Effector CD4-positive, alpha-beta T cell (primary cell): ENCODE data around the gene KRT28.
"Not testable (repeated sequence)": the region's sequence is repeated elsewhere in the genome, so short reads cannot be mapped to it uniquely, and the experiment has no call there.

Experiments used
- DNase-seq: peaks from one replicate; pipeline ENCODE4 v3.0.0-alpha.2; 2020

The KRT28 gene

DNA sequence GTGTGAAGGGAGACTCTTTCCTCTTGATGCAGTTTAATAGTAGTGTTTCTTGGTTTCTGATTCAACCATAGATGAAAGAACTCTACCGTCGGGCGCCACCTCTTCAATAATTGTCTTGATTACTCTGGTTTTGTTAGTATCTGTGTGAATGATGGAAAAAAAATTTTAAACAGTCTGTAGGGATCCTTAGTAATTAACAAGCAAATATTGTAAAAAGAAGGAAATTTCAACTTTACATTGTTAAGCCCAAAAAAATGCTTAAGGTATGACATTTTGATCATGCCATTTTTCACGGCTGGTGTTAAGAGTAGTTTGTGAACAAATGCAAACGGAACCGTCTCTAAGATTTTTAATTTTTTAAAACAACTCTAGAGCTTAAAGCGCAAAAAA is 18.6 kb upstream of the KRT28 start:
- DNase-seq, result no peak

DNA sequence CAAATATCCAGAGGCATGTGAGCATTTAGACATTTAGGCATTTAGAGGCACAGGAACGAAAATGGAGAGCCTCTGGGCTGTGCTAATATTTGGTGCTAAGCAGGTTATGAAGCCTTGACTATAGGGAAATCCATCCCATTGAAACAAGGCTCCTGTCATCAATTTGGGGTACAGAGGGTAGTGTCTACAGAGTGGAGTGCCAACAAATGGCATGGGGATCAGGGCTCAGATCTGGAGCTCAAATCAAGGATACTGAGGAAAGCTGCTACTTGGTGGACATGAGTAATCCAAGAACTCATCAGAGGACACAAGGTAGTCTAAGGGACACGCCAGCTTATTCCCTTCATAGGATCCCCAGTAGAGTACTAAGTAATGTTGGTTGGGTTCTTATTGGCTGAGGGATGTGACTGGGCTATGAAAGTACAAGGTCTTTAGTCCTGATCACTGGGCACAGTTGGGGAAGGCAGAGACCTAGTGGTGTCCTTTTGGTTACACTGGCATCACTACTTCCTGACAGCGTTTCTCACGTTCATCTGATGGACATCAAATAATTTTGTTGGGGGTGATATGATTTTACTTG is 17.4 kb upstream of the KRT28 start:
- no peak for DNase-seq

- no peak for DNase-seq
Measured at GRCh38 chr17:40816569-40816968, 16.8 kb upstream of the KRT28 start.

DNA sequence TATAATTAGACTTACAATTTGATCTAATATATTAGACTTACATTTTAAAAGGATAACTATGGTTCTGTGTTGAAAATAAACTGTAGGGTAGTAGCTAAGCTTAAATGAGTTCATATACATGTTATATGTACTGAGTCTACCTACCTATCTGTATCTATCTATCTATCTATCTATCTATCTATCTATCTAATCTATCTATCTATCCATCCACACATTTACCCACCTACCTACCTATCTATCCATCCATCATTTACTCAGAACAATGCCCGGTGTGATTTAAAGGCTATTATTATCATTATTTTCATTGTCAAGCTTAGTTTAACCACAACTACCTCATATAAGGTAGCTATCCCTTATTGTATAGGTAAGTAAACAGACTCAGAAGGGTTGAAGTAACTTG is 15.6 kb upstream of the KRT28 start:
- DNase-seq, result no peak

- not testable (repeated sequence) for DNase-seq
Measured at GRCh38 chr17:40814657-40815056, 14.9 kb upstream of the KRT28 start.

- no peak for DNase-seq
Measured at GRCh38 chr17:40813804-40814203, 14.0 kb upstream of the KRT28 start.

DNA sequence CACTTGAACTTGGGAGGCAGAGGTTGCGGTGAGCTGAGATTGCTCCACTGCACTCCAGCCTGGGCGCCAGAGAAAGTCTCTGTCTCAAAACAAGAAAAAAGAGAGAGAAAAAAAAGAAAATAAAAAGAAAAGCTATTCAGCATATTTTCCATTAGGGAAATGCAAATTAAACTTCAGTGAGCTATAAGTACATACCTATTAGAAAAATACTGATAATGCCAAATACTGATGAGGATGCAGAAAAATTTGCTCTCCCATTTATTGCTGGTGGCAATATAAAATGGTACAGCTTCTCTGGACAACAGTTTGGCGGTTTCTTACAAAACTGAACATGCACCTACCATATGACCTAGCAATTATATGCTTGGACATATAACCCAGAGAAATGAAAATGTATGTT is 12.9 kb upstream of the KRT28 start:
- DNase-seq, result no peak

- no peak for DNase-seq
Measured at GRCh38 chr17:40810494-40810893, 10.7 kb upstream of the KRT28 start.

GRCh38 chr17:40809721-40810421 is 10.1 kb upstream of the KRT28 start:
- DNase-seq, result no peak

- DNase-seq, result no peak
Measured at GRCh38 chr17:40806131-40806530, 6.4 kb upstream of the KRT28 start.

- DNase-seq, result peak; percentile 63
Measured at GRCh38 chr17:40803617-40804082, 3.9 kb upstream of the KRT28 start.

- no peak for DNase-seq
Measured at GRCh38 chr17:40801157-40801556, 1.4 kb upstream of the KRT28 start.

DNA sequence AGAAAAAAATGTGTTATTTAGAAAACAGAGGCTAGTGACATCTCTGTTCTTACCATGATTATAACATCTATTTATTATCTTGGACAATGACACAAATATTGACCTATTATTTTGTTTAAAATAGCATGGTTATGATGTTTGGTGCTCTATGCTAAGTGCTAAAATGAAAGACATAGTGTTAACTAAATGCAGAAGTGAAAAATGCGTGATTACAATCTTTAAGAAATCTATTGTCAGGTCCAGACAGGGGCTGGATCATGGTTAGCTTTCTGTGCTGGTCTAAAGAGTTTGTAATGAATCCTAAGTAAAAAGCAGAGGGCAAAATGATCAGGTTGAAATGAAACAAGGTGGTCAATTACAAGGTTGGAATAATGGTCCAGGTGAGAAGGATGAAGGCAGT is 622 bp upstream of the KRT28 start:
- DNase-seq, result no peak

DNA sequence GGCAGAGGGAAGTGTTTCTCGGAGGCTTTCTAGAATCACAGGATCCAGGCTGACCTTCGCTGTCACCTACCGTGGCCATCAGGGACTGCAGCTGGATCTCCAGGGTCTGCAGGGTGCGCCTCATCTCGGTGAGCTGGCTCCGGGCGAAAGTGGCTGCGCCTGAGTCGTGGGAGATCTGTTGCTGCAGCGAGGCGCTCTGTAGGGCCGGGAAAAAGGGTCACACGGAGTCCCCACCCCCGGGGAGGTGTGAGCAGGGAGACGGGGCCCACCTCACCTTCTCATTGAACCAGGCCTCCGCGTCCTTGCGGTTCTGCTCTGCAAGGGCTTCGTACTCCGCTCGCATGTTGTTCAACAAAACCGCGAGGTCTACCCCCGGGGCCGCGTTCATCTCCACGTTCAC is 2.9 kb downstream of the KRT28 start:
- no peak for DNase-seq

GRCh38 chr17:40795019-40795667 is 4.6 kb downstream of the KRT28 start:
- no peak for DNase-seq

DNA sequence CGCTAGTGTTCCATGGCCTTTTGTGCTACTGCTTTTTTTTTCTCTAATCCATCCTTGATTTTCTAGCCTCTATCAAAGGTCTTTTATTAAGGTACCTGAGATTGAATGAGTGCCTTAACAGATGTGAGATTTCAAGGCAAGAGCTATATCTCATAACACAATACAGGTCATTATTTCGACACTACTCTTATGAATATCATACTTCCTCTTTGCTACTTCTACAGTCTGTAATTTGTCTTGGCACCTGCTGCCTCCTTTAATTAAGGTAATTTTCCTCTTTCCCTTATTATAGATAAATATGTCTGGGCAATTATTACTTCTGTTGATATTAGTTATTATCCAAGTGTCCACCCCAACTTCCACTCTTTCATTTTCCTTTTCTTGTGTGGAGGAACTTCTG is 5.3 kb downstream of the KRT28 start:
- no peak for DNase-seq

DNA sequence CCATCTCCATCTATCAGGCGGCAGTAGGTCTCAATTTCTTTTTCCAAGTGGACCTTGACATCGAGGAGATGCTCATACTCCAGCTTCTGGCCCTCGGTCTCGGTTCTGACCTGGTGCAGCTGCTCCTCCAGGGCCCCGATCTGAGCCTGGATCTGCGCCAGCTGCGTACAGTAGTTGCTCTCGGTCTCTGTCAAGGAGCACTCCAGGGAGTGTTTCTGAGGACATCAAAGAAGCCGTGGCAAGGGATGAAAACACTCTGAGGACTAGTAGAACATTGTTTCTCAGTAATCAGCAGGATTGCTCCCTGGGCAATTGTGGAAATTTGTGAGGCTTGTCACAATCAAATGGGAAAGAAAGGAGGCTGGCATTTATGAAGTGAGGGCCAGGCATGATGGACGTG is 5.9 kb downstream of the KRT28 start:
- no peak for DNase-seq

GRCh38 chr17:40791787-40792436 is 7.8 kb downstream of the KRT28 start:
- no peak for DNase-seq

GRCh38 chr17:40791111-40791510 is 8.6 kb downstream of the KRT28 start:
- DNase-seq, result no peak

DNA sequence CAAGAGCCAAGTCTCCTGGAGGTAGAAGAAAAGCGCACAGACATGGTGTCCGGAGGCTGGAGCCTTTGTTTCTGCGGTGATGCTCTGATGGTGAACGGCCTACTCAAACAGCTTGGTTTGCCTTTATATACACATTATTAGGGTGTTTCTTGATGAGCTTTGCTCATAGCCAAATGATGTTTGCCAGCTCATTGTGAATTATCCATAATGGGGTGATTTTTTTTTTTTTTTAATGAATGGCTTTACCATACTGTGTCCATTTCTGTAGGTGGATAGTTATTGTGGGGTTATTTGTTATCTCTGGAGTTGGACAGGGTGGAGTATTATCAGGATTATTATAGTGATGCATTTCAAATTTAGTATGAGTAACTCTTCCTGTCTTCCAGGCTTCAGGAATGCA is 17.3 kb downstream of the KRT28 start, which contains the start of gene KRT27:
KRT27 (minus strand) TSS at position 101 of the 400 bp plus-strand sequence; CDS start at position 44, 57 bp downstream.
- no peak for DNase-seq

DNA sequence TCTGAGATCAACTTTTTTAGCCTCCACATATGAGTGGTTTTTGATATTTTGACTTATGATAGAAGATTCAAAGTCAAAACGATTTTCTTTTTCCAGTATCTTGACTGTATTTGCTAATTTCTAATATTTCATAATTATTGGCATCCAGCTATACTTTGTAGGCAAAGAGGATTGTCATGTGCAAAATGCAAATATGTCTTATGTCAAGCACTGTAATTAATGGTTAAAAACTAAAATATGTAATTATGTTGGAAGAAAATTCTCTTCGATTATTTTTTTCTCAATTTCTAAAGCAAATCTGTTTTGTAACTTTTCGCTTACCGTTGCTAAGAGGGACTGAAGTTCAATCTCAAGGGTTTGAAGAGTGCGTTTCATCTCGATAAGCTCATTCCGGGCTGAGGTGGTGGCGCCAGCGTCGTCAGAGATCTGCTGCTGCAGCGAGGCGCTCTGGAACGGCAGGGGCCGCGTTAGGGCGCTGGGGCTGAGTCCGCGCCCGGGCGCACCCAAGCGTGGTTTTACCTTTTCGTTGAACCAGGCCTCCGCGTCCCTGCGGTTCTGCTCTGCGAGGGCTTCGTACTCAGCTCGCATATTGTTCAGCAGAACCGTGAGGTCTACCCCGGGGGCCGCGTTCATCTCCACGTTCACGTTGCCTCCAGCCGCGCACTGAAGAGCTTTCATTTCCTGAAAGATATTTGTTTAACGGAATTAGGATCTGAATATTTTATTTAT is 20.4 kb downstream of the KRT28 start:
- DNase-seq, result peak; percentile 3

DNA sequence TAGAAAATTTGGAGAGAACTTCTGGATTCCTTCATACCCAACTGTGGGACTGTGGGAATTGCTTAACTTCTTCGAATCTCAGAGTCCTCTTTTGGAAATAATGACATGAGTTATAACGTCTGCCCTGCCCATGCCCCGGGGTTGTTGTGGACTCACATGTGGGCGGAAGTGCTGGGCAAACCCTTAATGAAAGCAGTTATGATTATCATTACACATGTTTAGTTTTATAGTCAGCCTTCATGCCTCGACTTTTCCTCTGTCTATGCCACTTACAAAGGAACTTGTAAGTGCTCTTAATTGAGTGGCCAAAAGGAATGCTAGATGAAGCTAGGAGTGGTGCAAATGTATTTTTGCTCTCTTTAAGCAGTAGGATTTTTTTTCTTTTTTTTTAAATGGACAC is 21.3 kb downstream of the KRT28 start:
- DNase-seq, result no peak

DNA sequence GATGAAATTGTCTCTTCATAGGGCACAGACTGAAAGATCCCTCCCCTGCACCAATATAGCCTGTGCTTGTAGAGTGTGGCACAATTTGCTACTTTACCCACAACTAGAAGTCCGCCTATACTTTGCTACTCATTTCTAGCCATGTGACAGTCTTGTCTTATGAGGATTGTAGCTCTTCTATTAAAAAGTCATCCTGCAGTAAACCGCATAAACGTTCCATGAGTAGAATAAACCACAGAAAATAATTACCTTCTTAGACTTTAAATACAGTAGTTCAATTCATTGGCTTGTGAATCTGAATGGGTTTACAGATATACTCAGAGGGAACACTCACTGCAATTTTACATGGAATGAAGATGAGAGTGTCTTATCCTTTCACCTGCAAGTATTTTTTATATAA is 21.8 kb downstream of the KRT28 start:
- no peak for DNase-seq
